OCI-M2 (cell line): ENCODE results near the gene KLHL2.
"Not testable (repeated sequence)": the region's sequence is repeated elsewhere in the genome, so short reads cannot be mapped to it uniquely, and the experiment has no call there.

Experiments
- DNase-seq: peaks from one replicate; lab custom pipeline; 2025; ENCODE audit not compliant: unreplicated experiment; lab: John Stamatoyannopoulos, UW

KLHL2 gene

GRCh38 chr4:165201806-165202205 lies 5.6 kb upstream of the KLHL2 start:
- DNase-seq = no peak

- no peak for DNase-seq
Observed at GRCh38 chr4:165203541-165204461, 3.6 kb upstream of the KLHL2 start.

GRCh38 chr4:165204462-165204830 lies 2.9 kb upstream of the KLHL2 start:
- no peak for DNase-seq

GRCh38 chr4:165207016-165207430 lies 338 bp upstream of the KLHL2 start:
- DNase-seq = no peak

GRCh38 chr4:165208221-165208652 lies 876 bp downstream of the KLHL2 start:
- DNase-seq = no peak

GRCh38 chr4:165208741-165209388 lies 1.5 kb downstream of the KLHL2 start:
- DNase-seq = no peak

GRCh38 chr4:165209796-165210195 lies 2.4 kb downstream of the KLHL2 start:
- no peak for DNase-seq

GRCh38 chr4:165210566-165210965 lies 3.2 kb downstream of the KLHL2 start:
- no peak for DNase-seq

- DNase-seq = not testable (repeated sequence)
Observed at GRCh38 chr4:165212647-165213046, 5.3 kb downstream of the KLHL2 start.

- DNase-seq = not testable (repeated sequence)
Observed at GRCh38 chr4:165213404-165213803, 6.0 kb downstream of the KLHL2 start.

GRCh38 chr4:165213991-165214709 lies 6.8 kb downstream of the KLHL2 start:
- DNase-seq = not testable (repeated sequence)

- not testable (repeated sequence) for DNase-seq
Observed at GRCh38 chr4:165215034-165215751, 7.8 kb downstream of the KLHL2 start.

GRCh38 chr4:165215761-165216487 lies 8.6 kb downstream of the KLHL2 start:
- DNase-seq = not testable (repeated sequence)

- no peak for DNase-seq
Observed at GRCh38 chr4:165217325-165217724, 10.0 kb downstream of the KLHL2 start.

GRCh38 chr4:165221306-165221705 lies 13.9 kb downstream of the KLHL2 start:
- DNase-seq = not testable (repeated sequence)

GRCh38 chr4:165221993-165222650 lies 14.8 kb downstream of the KLHL2 start:
- DNase-seq = not testable (repeated sequence)

- no peak for DNase-seq
Observed at GRCh38 chr4:165222651-165222994, 15.3 kb downstream of the KLHL2 start.

- not testable (repeated sequence) for DNase-seq
Observed at GRCh38 chr4:165227401-165227800, 20.0 kb downstream of the KLHL2 start.

GRCh38 chr4:165229490-165230200 lies 22.3 kb downstream of the KLHL2 start:
- not testable (repeated sequence) for DNase-seq
